HCT116 (cell line): ENCODE measurements around the gene IGF2R. TPM values are rescaled to one million over a fixed set of nuclear protein-coding genes. Genes with fewer than 3 reads are reported as not detected.
"Not testable (repeated sequence)": the region's sequence is repeated elsewhere in the genome, so short reads cannot be mapped to it uniquely, and the experiment has no call there.

Experiments
- ATAC-seq: fragments of 200-7000 bp; cut with Tn5 transposase; 2 replicates; pipeline ENCODE4 v1.9.1; 2020; ENCODE audit warnings: mild to moderate bottlenecking, moderate library complexity
- BruUV-seq: library from RNA; stranded (reverse); fragments of 400-500 nt; replicated peaks from 2 replicates; lab custom pipeline; 2021; lab: Mats Ljungman, UMichigan
- CTCF ChIA-PET: fragments of 300-600 bp; sonication (Branson Sonifier 250); formaldehyde crosslinking; loops from one replicate; lab custom pipeline; 2021; ENCODE audit warnings: antibody characterized with exemption; lab: Charles Lee
- POLR2A ChIA-PET: fragments of 300-600, 350-600 bp; sonication (Branson Sonifier 250); formaldehyde crosslinking; loops from one replicate; lab custom pipeline; 2021; ENCODE audit warnings: antibody characterized with exemption; lab: Charles Lee
- RAD21 ChIA-PET, 2 experiments: fragments of 300-600 bp; sonication (Branson Sonifier 250); formaldehyde crosslinking; loops; one replicate each; lab custom pipeline; 2023; ENCODE audit warnings: low total read pairs in 2 of 2; ENCODE audit not compliant: uncharacterized antibody in 2 of 2, unreplicated experiment in 2 of 2, low non-redundant PET in 1 of 2; lab: Charles Lee
- DNase-seq: peaks from one replicate; pipeline ENCODE4 v3.0.0-alpha.2; 2010; ENCODE audit warnings: low read depth, low spot score
- H2AFZ ChIP-seq: fragments of 200-600 bp; shearing (Covaris generic), sonication (generic); 2 replicates; pipeline ENCODE4 v1.6.1; 2017; ENCODE audit warnings: low read depth, mixed run types, mixed read lengths, antibody characterized with exemption, low read length; ENCODE audit not compliant: poor library complexity, severe bottlenecking
- H3K27ac ChIP-seq: 2 replicates; pipeline ENCODE4 v1.5.1; 2012; ENCODE audit warnings: low read depth, low read length
- H3K27me3 ChIP-seq: fragments of 200-600 bp; sonication (generic); 2 replicates; pipeline ENCODE4 v1.6.1; 2016; ENCODE audit warnings: mixed run types, low read length, mixed read lengths; ENCODE audit not compliant: insufficient read depth
- H3K36me3 ChIP-seq, 2 experiments: fragments of 200-500 bp in 1 of 2; fragments of 200-600 bp in 1 of 2; sonication (Bioruptor generic) in 1 of 2; sonication (generic) in 1 of 2; 2 replicates each; pipeline versions ENCODE4 v1.5.1 to v1.6.1; 2014 to 2016; ENCODE audit warnings: low read length in 2 of 2, inconsistent platforms in 1 of 2, mixed read lengths in 1 of 2, mixed run types in 1 of 2; ENCODE audit not compliant: insufficient read depth in 2 of 2, control insufficient read depth in 1 of 2
- H3K4me1 ChIP-seq, 2 experiments: fragments of 200-600 bp in 1 of 2; sonication (generic) in 1 of 2; 2 replicates each; pipeline versions ENCODE4 v1.5.1 to v1.6.1; 2012 to 2017; ENCODE audit warnings: low read length in 2 of 2, inconsistent platforms in 1 of 2, mild to moderate bottlenecking in 1 of 2, mixed read lengths in 1 of 2, mixed run types in 1 of 2, moderate library complexity in 1 of 2; ENCODE audit not compliant: insufficient read depth in 2 of 2, control insufficient read depth in 1 of 2
- H3K4me2 ChIP-seq: fragments of 200-600 bp; sonication (generic); 2 replicates; pipeline ENCODE4 v1.6.1; 2017; ENCODE audit warnings: mixed run types, low read length, mixed read lengths
- H3K4me3 ChIP-seq, 2 experiments: fragments of 200-600 bp in 1 of 2; sonication (generic) in 1 of 2; replicated peaks in 1 of 2; 2 replicates each; pipeline ENCODE4 v1.5.1; 2011 to 2016; ENCODE audit warnings: low read length in 2 of 2, control low read depth in 1 of 2, low read depth in 1 of 2, mild to moderate bottlenecking in 1 of 2, mixed read lengths in 1 of 2, mixed run types in 1 of 2
- H3K79me2 ChIP-seq: fragments of 200-600 bp; sonication (generic); 2 replicates; pipeline ENCODE4 v1.6.1; 2017; ENCODE audit warnings: mild to moderate bottlenecking, mixed run types, low read length, moderate library complexity, mixed read lengths; ENCODE audit not compliant: insufficient read depth
- H3K9ac ChIP-seq: fragments of 200-600 bp; sonication (generic); 2 replicates; pipeline ENCODE4 v1.6.1; 2016; ENCODE audit warnings: low read length, mixed read lengths
- H3K9me2 ChIP-seq: fragments of 200-600 bp; sonication (generic), shearing (Covaris generic); 2 replicates; pipeline ENCODE4 v1.6.1; 2017; ENCODE audit warnings: mixed run types, mild to moderate bottlenecking, moderate library complexity; ENCODE audit not compliant: insufficient read depth
- H3K9me3 ChIP-seq, 2 experiments: fragments of 200-500 bp in 1 of 2; fragments of 200-600 bp in 1 of 2; sonication (Bioruptor generic) in 1 of 2; sonication (generic) in 1 of 2; 2 replicates each; pipeline ENCODE4 v1.6.1; 2014 to 2017; ENCODE audit warnings: low read length in 2 of 2, mixed read lengths in 2 of 2, inconsistent platforms in 1 of 2, low read depth in 1 of 2, mild to moderate bottlenecking in 1 of 2, mixed run types in 1 of 2, moderate library complexity in 1 of 2; ENCODE audit not compliant: control insufficient read depth in 1 of 2, insufficient read depth in 1 of 2
- H4K20me1 ChIP-seq: fragments of 200-600 bp; sonication (generic), shearing (Covaris generic); 2 replicates; pipeline ENCODE4 v1.6.1; 2017; ENCODE audit warnings: mixed run types, mild to moderate bottlenecking, moderate library complexity; ENCODE audit not compliant: insufficient read depth
- CTCF ChIP-seq, 3 experiments: fragments of 200-600 bp in 1 of 3; sonication (generic) in 1 of 3; IDR thresholded peaks in 2 of 3; conservative IDR thresholded peaks in 1 of 3; 2 replicates each; pipeline ENCODE4 v1.5.1; 2012 to 2017; ENCODE audit warnings: low read depth in 2 of 3, low read length in 2 of 3, antibody characterized with exemption in 1 of 3, borderline replicate concordance in 1 of 3, control low read depth in 1 of 3, mild to moderate bottlenecking in 1 of 3, mixed read lengths in 1 of 3, mixed run types in 1 of 3, moderate library complexity in 1 of 3; ENCODE audit not compliant: insufficient read depth in 1 of 3
- EGR1 ChIP-seq: IDR thresholded peaks from 2 replicates; pipeline ENCODE4 v1.6.1; 2012; ENCODE audit warnings: low read depth
- ELF1 ChIP-seq: IDR thresholded peaks from 2 replicates; pipeline ENCODE4 v1.6.1; 2012; ENCODE audit warnings: low read depth, borderline replicate concordance
- EZH2phosphoT487 ChIP-seq: fragments of 200-600 bp; IDR thresholded peaks from 2 replicates; pipeline ENCODE4 v1.6.1; 2018; ENCODE audit warnings: antibody characterized with exemption, borderline replicate concordance
- MAX ChIP-seq: IDR thresholded peaks from 2 replicates; pipeline ENCODE4 v1.6.1; 2012
- POLR2A ChIP-seq: IDR thresholded peaks from 2 replicates; pipeline ENCODE4 v1.7.0; 2011; ENCODE audit warnings: borderline replicate concordance; ENCODE audit not compliant: insufficient read depth, insufficient read length; ENCODE audit errors: extremely low read depth
- POLR2AphosphoS5 ChIP-seq: IDR thresholded peaks from 2 replicates; pipeline ENCODE4 v1.6.1; 2011; ENCODE audit warnings: mild to moderate bottlenecking, low read depth, low read length, moderate library complexity
- REST ChIP-seq: IDR thresholded peaks from 2 replicates; pipeline ENCODE4 v1.6.1; 2012; ENCODE audit warnings: low read depth
- SIN3A ChIP-seq: IDR thresholded peaks from 2 replicates; pipeline ENCODE4 v1.6.1; 2012; ENCODE audit warnings: low read depth
- SP1 ChIP-seq: IDR thresholded peaks from 2 replicates; pipeline ENCODE4 v1.6.1; 2012; ENCODE audit warnings: low read depth
- SRF ChIP-seq: IDR thresholded peaks from 2 replicates; pipeline ENCODE4 v1.6.1; 2012; ENCODE audit warnings: low read depth
- TCF7L2 ChIP-seq: IDR thresholded peaks from 2 replicates; pipeline ENCODE4 v1.7.0; 2011; ENCODE audit warnings: borderline replicate concordance, inconsistent platforms; ENCODE audit not compliant: insufficient read depth, insufficient read length; ENCODE audit errors: extremely low read depth
- YY1 ChIP-seq: IDR thresholded peaks from 2 replicates; pipeline ENCODE4 v1.6.1; 2011; ENCODE audit warnings: low read length, low read depth, moderate library complexity, mild to moderate bottlenecking; ENCODE audit not compliant: insufficient replicate concordance; ENCODE audit errors: extremely low read depth
- ZFX ChIP-seq: fragments of 450-650 bp; IDR thresholded peaks from 2 replicates; pipeline ENCODE4 v1.6.1; 2017
- intact Hi-C: fragments of 100-400 bp; cut with micrococcal nuclease; formaldehyde crosslinking; loops from 2 replicates; pipeline ENCODE4 v1.10.0; 2022
- total RNA-seq: library from RNA; stranded (reverse); gene quantifications from one replicate; pipeline ENCODE4 v1.2.1, GENCODE V29; 2021; ENCODE audit not compliant: unreplicated experiment

IGF2R gene
- total RNA-seq, 1 experiment from 2014 or later = 37.0 TPM

GRCh38 chr6:160139420-160139851 is 170.6 kb downstream of the IGF2R start:
- no TSS peak for BruUV-seq
- CTCF ChIA-PET = interaction anchor here (2.3 kb wide), 1 partner anchor 316 kb away, joined by 19 read pairs; no protein-coding TSS in a partner anchor
- Histone ChIP-seq H4K20me1 (no peaks in the 10 kb centered on the region), H3K36me3 (no peaks in the 10 kb centered on the region), H3K27me3 (no peaks in the 10 kb centered on the region), H3K9me2 (no peaks in the 10 kb centered on the region), H3K27ac (no peak overlapping the region), H3K4me2 (peak overlapping the region; percentile 5; the same call in 1 of the 2 replicates), H3K79me2 (no peaks in the 10 kb centered on the region), H3K4me1 (peaks cover 0 to 11% of the 10 kb centered on the region in 2 experiments; a peak in 1 of 4 replicates), H2AFZ (no peak overlapping the region), H3K9me3 (no peaks in the 10 kb centered on the region), H3K4me3 (no peak overlapping the region), H3K9ac (no peak overlapping the region)
- POLR2A ChIA-PET = no interaction called here
- RAD21 ChIA-PET = no interaction called here
- TF ChIP-seq TCF7L2 = no peak
- no peak for TF ChIP-seq REST
- no peak for TF ChIP-seq EGR1
- no peak for TF ChIP-seq ZFX
- no peak for TF ChIP-seq MAX
- no peak for TF ChIP-seq POLR2A
- no peak for TF ChIP-seq EZH2phosphoT487
- no peak for TF ChIP-seq SIN3A
- TF ChIP-seq POLR2AphosphoS5 = no peak
- no peak for TF ChIP-seq SP1
- TF ChIP-seq SRF = no peak
- TF ChIP-seq YY1 = no peak
- no peak for TF ChIP-seq ELF1
- no peak for TF ChIP-seq CTCF (IDR thresholded peaks at IDR 0.05 in 2 of 3, conservative IDR thresholded peaks at IDR 0.05 in 1 of 3; ENCODE audit: borderline replicate concordance in 1 of 3, insufficient read depth in 1 of 3, low read depth in 2 of 3, low read length in 2 of 3)
- no peak; the same call in 1 of the 2 replicates for ATAC-seq
- no peak for DNase-seq
- intact Hi-C loops = loop anchor here (10.0 kb wide), 1 partner anchor 155 kb away; no protein-coding TSS in a partner anchor

GRCh38 chr6:160140493-160140892 is 171.6 kb downstream of the IGF2R start:
- intact Hi-C loops = loop anchor here (5.0 kb wide), 1 partner anchor 392 kb away; no protein-coding TSS in a partner anchor
- DNase-seq, RAD21 ChIA-PET, H4K20me1 ChIP-seq, H3K4me3 ChIP-seq, H3K9me3 ChIP-seq, H3K4me2 ChIP-seq, H3K9ac ChIP-seq, H3K27ac ChIP-seq, H3K27me3 ChIP-seq, H3K36me3 ChIP-seq, H2AFZ ChIP-seq, POLR2A ChIA-PET, BruUV-seq, H3K79me2 ChIP-seq, H3K9me2 ChIP-seq, ATAC-seq: not testable (repeated sequence)
- H3K4me1 ChIP-seq = peaks cover 0 to 11% of the 10 kb centered on the region in 2 experiments; a peak in 1 of 4 replicates
- CTCF ChIA-PET = interaction anchor here (1.5 kb wide), 1 partner anchor 315 kb away, joined by 3 read pairs; no protein-coding TSS in a partner anchor
